HEK293 (cell line): Measurements from ENCODE around the gene SPRN.

ENCODE experiments used
- OSR2 ChIP-seq: fragments of 450-650 bp; formaldehyde crosslinking; IDR thresholded peaks from 2 replicates; pipeline ENCODE4 v1.5.1; 2016; ENCODE audit warnings: missing biosample characterization, missing genetic modification characterization
- ZBTB1 ChIP-seq: fragments of 450-650 bp; formaldehyde crosslinking; IDR thresholded peaks from 2 replicates; pipeline ENCODE4 v1.5.1; 2016; ENCODE audit warnings: missing biosample characterization, missing genetic modification characterization
- ZNF10 ChIP-seq: fragments of 450-650 bp; formaldehyde crosslinking; IDR thresholded peaks from 2 replicates; pipeline ENCODE4 v1.5.1; 2017; ENCODE audit warnings: missing biosample characterization, missing genetic modification characterization
- ZNF239 ChIP-seq: fragments of 450-650 bp; formaldehyde crosslinking; IDR thresholded peaks from 2 replicates; pipeline ENCODE4 v1.5.1; 2016; ENCODE audit warnings: missing biosample characterization, missing genetic modification characterization
- ZNF335 ChIP-seq: fragments of 450-650 bp; formaldehyde crosslinking; conservative IDR thresholded peaks from 2 replicates; pipeline ENCODE4 v1.5.1; 2016; ENCODE audit warnings: missing biosample characterization, missing genetic modification characterization
- ZNF571 ChIP-seq: fragments of 450-650 bp; formaldehyde crosslinking; IDR thresholded peaks from 2 replicates; pipeline ENCODE4 v1.5.0; 2017; ENCODE audit warnings: missing biosample characterization, missing genetic modification characterization
- ZNF623 ChIP-seq: fragments of 450-650 bp; formaldehyde crosslinking; IDR thresholded peaks from 2 replicates; pipeline ENCODE4 v1.5.1; 2016; ENCODE audit warnings: missing biosample characterization, missing genetic modification characterization
- ZNF776 ChIP-seq: fragments of 450-650 bp; formaldehyde crosslinking; IDR thresholded peaks from 2 replicates; pipeline ENCODE4 v1.5.0; 2017; ENCODE audit warnings: missing biosample characterization, missing genetic modification characterization, borderline replicate concordance
- TF ChIP-seq, protein P1 (sequence below): fragments of 450-650 bp; formaldehyde crosslinking; IDR thresholded peaks from 2 replicates; pipeline ENCODE4 v1.5.1; 2016; ENCODE audit warnings: missing biosample characterization, missing genetic modification characterization
- TF ChIP-seq, protein P2 (sequence below): fragments of 450-650 bp; formaldehyde crosslinking; IDR thresholded peaks from 2 replicates; pipeline ENCODE4 v1.5.1; 2016; ENCODE audit warnings: missing biosample characterization, missing genetic modification characterization
- TF ChIP-seq, protein P3 (sequence below): fragments of 450-650 bp; formaldehyde crosslinking; IDR thresholded peaks from 2 replicates; pipeline ENCODE4 v1.5.1; 2016; ENCODE audit warnings: missing biosample characterization, missing genetic modification characterization
- TF ChIP-seq, protein P4 (sequence below): fragments of 450-650 bp; formaldehyde crosslinking; IDR thresholded peaks from 2 replicates; pipeline ENCODE4; 2016; ENCODE audit warnings: missing biosample characterization, missing genetic modification characterization

DNA sequence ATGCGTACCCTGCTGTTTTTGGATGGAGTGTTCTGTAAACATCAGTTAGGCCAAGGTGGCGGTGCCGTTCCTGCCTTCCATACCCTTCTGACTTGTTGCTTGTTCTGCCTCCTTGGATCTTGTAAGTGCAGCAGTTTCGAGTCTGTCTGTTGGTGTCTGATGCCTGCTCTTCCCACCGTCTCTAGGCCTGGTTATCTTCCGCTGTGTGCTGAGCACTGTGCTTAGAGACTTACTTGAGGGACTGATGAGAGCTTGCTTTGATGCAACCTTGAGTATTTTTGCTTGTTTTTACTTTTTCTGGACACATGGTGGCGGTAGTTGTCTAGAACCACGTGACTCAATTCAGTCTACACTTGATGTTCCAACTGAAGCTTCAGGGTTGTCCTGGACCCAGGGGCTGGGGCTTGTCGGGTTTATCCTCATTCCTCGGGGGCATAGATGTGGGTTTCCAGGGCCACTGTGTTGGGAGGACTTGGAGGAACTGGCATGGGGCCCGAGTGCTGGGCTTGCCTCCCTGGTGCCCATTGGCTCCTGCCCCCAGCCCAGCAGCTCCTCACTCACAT lies 14.4 kb upstream of the SPRN start:
- no peak for TF ChIP-seq ZNF239 (tag by site-specific recombination)
- TF ChIP-seq, protein P1, sequence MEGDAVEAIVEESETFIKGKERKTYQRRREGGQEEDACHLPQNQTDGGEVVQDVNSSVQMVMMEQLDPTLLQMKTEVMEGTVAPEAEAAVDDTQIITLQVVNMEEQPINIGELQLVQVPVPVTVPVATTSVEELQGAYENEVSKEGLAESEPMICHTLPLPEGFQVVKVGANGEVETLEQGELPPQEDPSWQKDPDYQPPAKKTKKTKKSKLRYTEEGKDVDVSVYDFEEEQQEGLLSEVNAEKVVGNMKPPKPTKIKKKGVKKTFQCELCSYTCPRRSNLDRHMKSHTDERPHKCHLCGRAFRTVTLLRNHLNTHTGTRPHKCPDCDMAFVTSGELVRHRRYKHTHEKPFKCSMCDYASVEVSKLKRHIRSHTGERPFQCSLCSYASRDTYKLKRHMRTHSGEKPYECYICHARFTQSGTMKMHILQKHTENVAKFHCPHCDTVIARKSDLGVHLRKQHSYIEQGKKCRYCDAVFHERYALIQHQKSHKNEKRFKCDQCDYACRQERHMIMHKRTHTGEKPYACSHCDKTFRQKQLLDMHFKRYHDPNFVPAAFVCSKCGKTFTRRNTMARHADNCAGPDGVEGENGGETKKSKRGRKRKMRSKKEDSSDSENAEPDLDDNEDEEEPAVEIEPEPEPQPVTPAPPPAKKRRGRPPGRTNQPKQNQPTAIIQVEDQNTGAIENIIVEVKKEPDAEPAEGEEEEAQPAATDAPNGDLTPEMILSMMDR (tag by site-specific recombination) = peak; percentile 33; the same call in 1 of the 2 replicates
- TF ChIP-seq, protein P2, sequence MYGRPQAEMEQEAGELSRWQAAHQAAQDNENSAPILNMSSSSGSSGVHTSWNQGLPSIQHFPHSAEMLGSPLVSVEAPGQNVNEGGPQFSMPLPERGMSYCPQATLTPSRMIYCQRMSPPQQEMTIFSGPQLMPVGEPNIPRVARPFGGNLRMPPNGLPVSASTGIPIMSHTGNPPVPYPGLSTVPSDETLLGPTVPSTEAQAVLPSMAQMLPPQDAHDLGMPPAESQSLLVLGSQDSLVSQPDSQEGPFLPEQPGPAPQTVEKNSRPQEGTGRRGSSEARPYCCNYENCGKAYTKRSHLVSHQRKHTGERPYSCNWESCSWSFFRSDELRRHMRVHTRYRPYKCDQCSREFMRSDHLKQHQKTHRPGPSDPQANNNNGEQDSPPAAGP (tag by site-specific recombination) = no peak
- TF ChIP-seq ZNF10 (tag by site-specific recombination) = no peak
- TF ChIP-seq, protein P3, sequence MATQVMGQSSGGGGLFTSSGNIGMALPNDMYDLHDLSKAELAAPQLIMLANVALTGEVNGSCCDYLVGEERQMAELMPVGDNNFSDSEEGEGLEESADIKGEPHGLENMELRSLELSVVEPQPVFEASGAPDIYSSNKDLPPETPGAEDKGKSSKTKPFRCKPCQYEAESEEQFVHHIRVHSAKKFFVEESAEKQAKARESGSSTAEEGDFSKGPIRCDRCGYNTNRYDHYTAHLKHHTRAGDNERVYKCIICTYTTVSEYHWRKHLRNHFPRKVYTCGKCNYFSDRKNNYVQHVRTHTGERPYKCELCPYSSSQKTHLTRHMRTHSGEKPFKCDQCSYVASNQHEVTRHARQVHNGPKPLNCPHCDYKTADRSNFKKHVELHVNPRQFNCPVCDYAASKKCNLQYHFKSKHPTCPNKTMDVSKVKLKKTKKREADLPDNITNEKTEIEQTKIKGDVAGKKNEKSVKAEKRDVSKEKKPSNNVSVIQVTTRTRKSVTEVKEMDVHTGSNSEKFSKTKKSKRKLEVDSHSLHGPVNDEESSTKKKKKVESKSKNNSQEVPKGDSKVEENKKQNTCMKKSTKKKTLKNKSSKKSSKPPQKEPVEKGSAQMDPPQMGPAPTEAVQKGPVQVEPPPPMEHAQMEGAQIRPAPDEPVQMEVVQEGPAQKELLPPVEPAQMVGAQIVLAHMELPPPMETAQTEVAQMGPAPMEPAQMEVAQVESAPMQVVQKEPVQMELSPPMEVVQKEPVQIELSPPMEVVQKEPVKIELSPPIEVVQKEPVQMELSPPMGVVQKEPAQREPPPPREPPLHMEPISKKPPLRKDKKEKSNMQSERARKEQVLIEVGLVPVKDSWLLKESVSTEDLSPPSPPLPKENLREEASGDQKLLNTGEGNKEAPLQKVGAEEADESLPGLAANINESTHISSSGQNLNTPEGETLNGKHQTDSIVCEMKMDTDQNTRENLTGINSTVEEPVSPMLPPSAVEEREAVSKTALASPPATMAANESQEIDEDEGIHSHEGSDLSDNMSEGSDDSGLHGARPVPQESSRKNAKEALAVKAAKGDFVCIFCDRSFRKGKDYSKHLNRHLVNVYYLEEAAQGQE = no peak
- no peak for TF ChIP-seq ZNF335 (tag by site-specific recombination)
- no peak for TF ChIP-seq ZBTB1 (tag by site-specific recombination)
- TF ChIP-seq ZNF623 (tag by site-specific recombination) = no peak
- no peak for TF ChIP-seq ZNF571 (tag by site-specific recombination)
- TF ChIP-seq ZNF776 (tag by site-specific recombination) = no peak
- TF ChIP-seq, protein P4, sequence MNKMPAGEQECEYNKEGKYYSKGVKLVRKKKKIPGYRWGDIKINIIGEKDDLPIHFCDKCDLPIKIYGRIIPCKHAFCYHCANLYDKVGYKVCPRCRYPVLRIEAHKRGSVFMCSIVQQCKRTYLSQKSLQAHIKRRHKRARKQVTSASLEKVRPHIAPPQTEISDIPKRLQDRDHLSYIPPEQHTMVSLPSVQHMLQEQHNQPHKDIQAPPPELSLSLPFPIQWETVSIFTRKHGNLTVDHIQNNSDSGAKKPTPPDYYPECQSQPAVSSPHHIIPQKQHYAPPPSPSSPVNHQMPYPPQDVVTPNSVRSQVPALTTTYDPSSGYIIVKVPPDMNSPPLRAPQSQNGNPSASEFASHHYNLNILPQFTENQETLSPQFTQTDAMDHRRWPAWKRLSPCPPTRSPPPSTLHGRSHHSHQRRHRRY = no peak
- no peak for TF ChIP-seq OSR2
